Measurements from ENCODE around the gene KCNG4.

- TF ChIP-seq, protein P1, sequence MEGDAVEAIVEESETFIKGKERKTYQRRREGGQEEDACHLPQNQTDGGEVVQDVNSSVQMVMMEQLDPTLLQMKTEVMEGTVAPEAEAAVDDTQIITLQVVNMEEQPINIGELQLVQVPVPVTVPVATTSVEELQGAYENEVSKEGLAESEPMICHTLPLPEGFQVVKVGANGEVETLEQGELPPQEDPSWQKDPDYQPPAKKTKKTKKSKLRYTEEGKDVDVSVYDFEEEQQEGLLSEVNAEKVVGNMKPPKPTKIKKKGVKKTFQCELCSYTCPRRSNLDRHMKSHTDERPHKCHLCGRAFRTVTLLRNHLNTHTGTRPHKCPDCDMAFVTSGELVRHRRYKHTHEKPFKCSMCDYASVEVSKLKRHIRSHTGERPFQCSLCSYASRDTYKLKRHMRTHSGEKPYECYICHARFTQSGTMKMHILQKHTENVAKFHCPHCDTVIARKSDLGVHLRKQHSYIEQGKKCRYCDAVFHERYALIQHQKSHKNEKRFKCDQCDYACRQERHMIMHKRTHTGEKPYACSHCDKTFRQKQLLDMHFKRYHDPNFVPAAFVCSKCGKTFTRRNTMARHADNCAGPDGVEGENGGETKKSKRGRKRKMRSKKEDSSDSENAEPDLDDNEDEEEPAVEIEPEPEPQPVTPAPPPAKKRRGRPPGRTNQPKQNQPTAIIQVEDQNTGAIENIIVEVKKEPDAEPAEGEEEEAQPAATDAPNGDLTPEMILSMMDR (IDR thresholded peaks at IDR 0.05; ENCODE audit: extremely low read depth in 1 of 2, insufficient read depth in 1 of 2, low read depth in 1 of 2, low read length in 2 of 2), result no peak
- TF ChIP-seq POLR2A (IDR thresholded peaks at IDR 0.05; ENCODE audit: low read depth, low read length) (no peak), EZH2 (IDR thresholded peaks at IDR 0.05; ENCODE audit: borderline replicate concordance, low read depth, low read length, severe bottlenecking) (no peak), POLR2AphosphoS5 (IDR thresholded peaks at IDR 0.05; ENCODE audit: insufficient read depth, low read depth, low read length) (no peak), FOS (IDR thresholded peaks at IDR 0.05; ENCODE audit: borderline replicate concordance, insufficient read depth, low read length) (no peak)
- TF ChIP-seq, protein P2, sequence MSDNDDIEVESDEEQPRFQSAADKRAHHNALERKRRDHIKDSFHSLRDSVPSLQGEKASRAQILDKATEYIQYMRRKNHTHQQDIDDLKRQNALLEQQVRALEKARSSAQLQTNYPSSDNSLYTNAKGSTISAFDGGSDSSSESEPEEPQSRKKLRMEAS (IDR thresholded peaks at IDR 0.05; ENCODE audit: insufficient read depth, insufficient read length), result no peak
Observed at GRCh38 chr16:84284154-84284722, 44.4 kb upstream of the KCNG4 start.
